BLaER1 (cell line): ENCODE data around the gene LHX2.
"Not testable (repeated sequence)": the region's sequence is repeated elsewhere in the genome, so short reads cannot be mapped to it uniquely, and the experiment has no call there.

ENCODE experiments used
- H3K27ac ChIP-seq: shearing (Covaris generic); formaldehyde crosslinking; 2 replicates; pipeline ENCODE4 v1.8.1; 2022
- H3K27me3 ChIP-seq: shearing (Covaris generic); formaldehyde crosslinking; 2 replicates; pipeline ENCODE4 v1.8.1; 2022
- H3K36me3 ChIP-seq: shearing (Covaris generic); formaldehyde crosslinking; 2 replicates; pipeline ENCODE4 v1.8.1; 2022
- H3K4me1 ChIP-seq: shearing (Covaris generic); formaldehyde crosslinking; 2 replicates; pipeline ENCODE4 v1.8.1; 2022
- H3K4me2 ChIP-seq: shearing (Covaris generic); formaldehyde crosslinking; 2 replicates; pipeline ENCODE4 v1.8.1; 2022
- H3K4me3 ChIP-seq: shearing (Covaris generic); formaldehyde crosslinking; 2 replicates; pipeline ENCODE4 v1.8.1; 2022
- H3K9ac ChIP-seq: shearing (Covaris generic); formaldehyde crosslinking; 2 replicates; pipeline ENCODE4 v1.8.1; 2022
- H3K9me3 ChIP-seq: shearing (Covaris generic); formaldehyde crosslinking; 2 replicates; pipeline ENCODE4 v1.8.1; 2022
- H4K20me1 ChIP-seq: shearing (Covaris generic); formaldehyde crosslinking; 2 replicates; pipeline ENCODE4 v1.8.1; 2022
- Cebpa-rat ChIP-seq: shearing (Covaris generic); IDR thresholded peaks from 2 replicates; pipeline ENCODE4 v1.8.1; 2022

Gene LHX2

DNA sequence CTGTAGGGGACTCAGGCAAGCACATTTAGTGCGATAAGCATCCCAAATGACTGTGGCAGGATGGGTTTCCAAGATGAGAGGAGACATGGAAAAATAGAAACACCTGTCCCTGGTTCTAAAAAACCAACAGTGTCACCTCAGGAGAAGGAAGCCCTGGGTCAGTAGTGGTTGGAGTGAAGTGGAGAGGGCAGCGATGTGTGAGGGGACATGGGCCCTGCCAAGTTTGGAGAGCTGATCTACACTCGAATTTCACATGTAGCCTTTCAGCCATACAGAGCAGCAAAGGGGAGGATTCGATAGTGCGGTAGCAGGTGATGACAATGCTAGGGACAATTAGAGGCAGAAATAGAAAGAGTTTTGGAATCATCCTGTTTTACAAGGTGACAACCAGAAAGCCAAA is 32.6 kb upstream of the LHX2 start:
- Histone ChIP-seq H3K36me3 (no peaks in the 10 kb centered on the region), H3K27me3 (no peaks in the 10 kb centered on the region), H3K9ac (no peak overlapping the region), H3K4me1 (no peaks in the 10 kb centered on the region), H3K9me3 (no peaks in the 10 kb centered on the region), H4K20me1 (no peaks in the 10 kb centered on the region), H3K4me2 (no peak overlapping the region), H3K27ac (no peak overlapping the region), H3K4me3 (no peak overlapping the region)
- TF ChIP-seq Cebpa-rat: no peak

DNA sequence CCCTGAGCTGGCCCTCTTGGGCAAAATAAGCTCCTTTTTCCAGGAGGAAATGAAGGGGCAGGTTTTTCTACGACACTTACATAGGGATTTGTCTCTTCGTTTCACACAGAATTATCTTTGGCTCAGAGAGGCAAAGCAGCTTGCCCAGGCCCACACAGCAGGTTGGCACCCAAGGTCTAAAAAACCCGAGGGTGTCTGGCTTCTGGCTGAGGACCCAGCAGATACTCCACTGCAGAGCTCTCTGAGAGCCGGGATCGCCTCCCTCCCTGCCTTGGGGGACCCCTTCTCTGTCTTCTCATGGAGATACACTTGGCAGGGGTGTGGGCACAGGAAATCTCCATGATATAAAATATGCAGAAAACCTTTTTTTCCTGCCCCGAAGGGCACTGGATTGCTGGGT is 29.0 kb upstream of the LHX2 start:
- no peak overlapping the region for H3K9ac ChIP-seq
- no peaks in the 10 kb centered on the region for H3K9me3 ChIP-seq
- H3K4me2 ChIP-seq: no peak overlapping the region
- TF ChIP-seq Cebpa-rat: no peak
- H3K36me3 ChIP-seq: no peaks in the 10 kb centered on the region
- H3K4me3 ChIP-seq: no peak overlapping the region
- H3K27me3 ChIP-seq: no peaks in the 10 kb centered on the region
- H4K20me1 ChIP-seq: no peaks in the 10 kb centered on the region
- H3K4me1 ChIP-seq: no peaks in the 10 kb centered on the region
- no peak overlapping the region for H3K27ac ChIP-seq

DNA sequence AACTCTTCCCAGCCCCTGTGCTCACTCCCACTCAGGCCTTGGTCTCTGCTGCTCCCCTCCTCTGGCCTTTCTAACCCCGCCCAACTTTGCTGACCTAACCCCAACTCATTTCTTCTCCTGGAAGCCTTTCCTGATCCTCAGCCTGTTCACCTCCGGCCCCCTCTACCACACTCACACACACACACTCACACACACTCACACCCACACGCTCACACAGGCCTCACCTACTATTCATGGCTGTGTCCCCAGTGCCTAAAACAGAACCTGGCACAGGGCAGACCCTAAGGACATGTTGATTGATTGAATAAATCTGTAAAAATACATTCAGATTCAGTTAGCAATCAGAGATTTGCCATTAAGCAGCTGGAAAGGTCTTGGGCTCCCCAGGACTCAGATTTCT is 28.5 kb upstream of the LHX2 start:
- no peak overlapping the region for H3K27ac ChIP-seq
- TF ChIP-seq Cebpa-rat: no peak
- no peak overlapping the region for H3K9ac ChIP-seq
- H3K4me1 ChIP-seq: no peaks in the 10 kb centered on the region
- H3K36me3 ChIP-seq: no peaks in the 10 kb centered on the region
- no peaks in the 10 kb centered on the region for H3K27me3 ChIP-seq
- no peak overlapping the region for H3K4me3 ChIP-seq
- H3K4me2 ChIP-seq: no peak overlapping the region
- no peaks in the 10 kb centered on the region for H4K20me1 ChIP-seq
- H3K9me3 ChIP-seq: no peaks in the 10 kb centered on the region

DNA sequence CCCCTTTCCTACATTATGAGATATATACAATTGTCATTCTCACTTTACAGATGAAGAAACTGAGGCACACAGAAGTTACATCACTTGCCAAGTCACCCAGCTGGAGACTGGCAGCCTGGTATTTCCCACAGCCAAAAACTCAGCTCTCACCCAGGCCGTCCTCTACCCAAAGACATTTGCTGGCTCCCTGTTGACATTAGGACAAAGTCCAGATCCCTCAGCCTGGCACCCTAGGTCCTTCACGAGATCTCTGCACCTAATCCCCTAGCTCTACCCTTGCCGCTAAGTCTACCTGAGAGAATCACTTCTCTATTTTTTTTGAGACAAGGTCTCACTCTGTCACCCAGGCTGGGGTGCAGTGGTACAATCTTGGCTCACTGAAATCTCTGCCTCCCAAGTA is 26.8 kb upstream of the LHX2 start:
- Histone ChIP-seq H3K27me3 (no peaks in the 10 kb centered on the region), H3K36me3 (no peaks in the 10 kb centered on the region)
- no peak for TF ChIP-seq Cebpa-rat

DNA sequence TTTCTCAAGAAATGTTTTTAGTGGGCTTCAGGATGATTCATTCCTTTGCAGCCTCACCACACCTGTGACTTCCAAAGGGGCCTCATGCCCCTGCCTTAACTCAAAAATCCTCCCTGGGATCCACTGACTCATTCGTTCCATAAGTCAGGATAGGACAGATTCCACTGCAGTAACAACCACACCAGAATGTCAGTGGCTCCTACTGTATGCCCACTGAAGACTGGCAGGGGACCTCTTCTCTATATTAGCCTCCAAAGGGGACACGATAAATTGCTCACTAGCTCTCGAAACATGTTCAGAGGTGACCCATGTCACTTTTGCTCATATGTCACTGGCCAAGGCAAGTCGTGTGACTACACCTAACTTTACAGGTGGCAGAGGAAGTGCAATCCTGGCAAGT is 25.7 kb upstream of the LHX2 start:
- no peaks in the 10 kb centered on the region for H3K9me3 ChIP-seq
- no peak for TF ChIP-seq Cebpa-rat
- H3K36me3 ChIP-seq: no peaks in the 10 kb centered on the region
- no peaks in the 10 kb centered on the region for H4K20me1 ChIP-seq
- no peaks in the 10 kb centered on the region for H3K4me1 ChIP-seq
- no peak overlapping the region for H3K9ac ChIP-seq
- H3K4me2 ChIP-seq: no peak overlapping the region
- H3K27me3 ChIP-seq: no peaks in the 10 kb centered on the region; the same call in 1 of the 2 replicates
- H3K27ac ChIP-seq: no peak overlapping the region
- H3K4me3 ChIP-seq: no peak overlapping the region

More for the DNA sequence above, 26.8 kb upstream of the LHX2 start:
- Histone ChIP-seq H3K9ac (no peak overlapping the region), H3K9me3 (no peaks in the 10 kb centered on the region), H3K27ac (no peak overlapping the region), H4K20me1 (no peaks in the 10 kb centered on the region), H3K4me3 (no peak overlapping the region), H3K4me2 (no peak overlapping the region), H3K4me1 (no peaks in the 10 kb centered on the region)

DNA sequence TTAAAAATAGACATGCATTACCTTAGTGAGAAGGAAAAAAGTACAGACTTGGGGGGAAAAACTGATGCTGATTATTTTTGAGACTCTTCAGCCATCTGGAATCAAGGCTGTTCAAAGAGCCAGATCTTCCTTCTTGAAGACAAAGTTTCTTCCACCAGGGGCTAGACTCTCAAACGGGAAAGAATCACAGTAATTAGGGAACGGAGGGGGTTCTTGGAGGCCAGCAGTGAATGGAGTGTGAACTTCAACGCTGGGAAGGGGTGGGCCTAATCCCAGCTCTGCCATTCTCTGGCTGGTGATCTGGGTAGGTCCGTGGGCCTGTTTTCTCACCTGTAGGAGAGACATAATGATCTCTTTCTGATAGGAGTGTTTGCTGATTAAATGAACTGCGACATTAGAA is 21.1 kb upstream of the LHX2 start:
- H3K9me3 ChIP-seq: no peaks in the 10 kb centered on the region
- TF ChIP-seq Cebpa-rat: no peak
- H3K27me3 ChIP-seq: peaks cover 19% of the 10 kb centered on the region

DNA sequence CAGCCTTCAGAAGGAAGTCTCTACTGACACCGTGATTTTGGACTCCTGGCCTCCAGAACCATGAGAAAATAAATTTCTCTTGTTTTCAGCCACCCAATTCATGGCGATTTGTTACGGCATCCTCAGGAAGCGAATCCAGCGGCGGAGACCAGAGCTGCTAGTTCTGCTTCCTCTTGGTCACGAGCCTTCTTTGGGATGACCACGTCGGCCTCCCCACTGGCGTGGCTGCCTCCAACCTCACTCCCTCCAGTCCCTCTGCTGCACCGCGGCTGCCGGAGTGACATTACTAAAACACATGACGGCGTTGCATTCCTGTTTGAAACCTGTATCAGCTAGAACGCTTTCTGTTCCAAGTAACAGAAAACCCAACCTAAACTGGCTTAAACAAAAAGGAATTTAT is 18.9 kb upstream of the LHX2 start:
- H3K27ac ChIP-seq, H3K9ac ChIP-seq, H3K4me2 ChIP-seq, H3K4me3 ChIP-seq, H3K4me1 ChIP-seq, H3K36me3 ChIP-seq, H3K9me3 ChIP-seq: not testable (repeated sequence)
- Histone ChIP-seq H4K20me1 (peaks cover 14% of the 10 kb centered on the region), H3K27me3 (peaks cover 42% of the 10 kb centered on the region)

More for the DNA sequence above, 21.1 kb upstream of the LHX2 start:
- H3K4me2 ChIP-seq: no peak overlapping the region
- H3K36me3 ChIP-seq: no peaks in the 10 kb centered on the region
- H3K4me1 ChIP-seq: no peaks in the 10 kb centered on the region
- no peak overlapping the region for H3K27ac ChIP-seq
- H3K9ac ChIP-seq: no peak overlapping the region
- H3K4me3 ChIP-seq: no peak overlapping the region
- H4K20me1 ChIP-seq: no peaks in the 10 kb centered on the region; the same call in 1 of the 2 replicates

DNA sequence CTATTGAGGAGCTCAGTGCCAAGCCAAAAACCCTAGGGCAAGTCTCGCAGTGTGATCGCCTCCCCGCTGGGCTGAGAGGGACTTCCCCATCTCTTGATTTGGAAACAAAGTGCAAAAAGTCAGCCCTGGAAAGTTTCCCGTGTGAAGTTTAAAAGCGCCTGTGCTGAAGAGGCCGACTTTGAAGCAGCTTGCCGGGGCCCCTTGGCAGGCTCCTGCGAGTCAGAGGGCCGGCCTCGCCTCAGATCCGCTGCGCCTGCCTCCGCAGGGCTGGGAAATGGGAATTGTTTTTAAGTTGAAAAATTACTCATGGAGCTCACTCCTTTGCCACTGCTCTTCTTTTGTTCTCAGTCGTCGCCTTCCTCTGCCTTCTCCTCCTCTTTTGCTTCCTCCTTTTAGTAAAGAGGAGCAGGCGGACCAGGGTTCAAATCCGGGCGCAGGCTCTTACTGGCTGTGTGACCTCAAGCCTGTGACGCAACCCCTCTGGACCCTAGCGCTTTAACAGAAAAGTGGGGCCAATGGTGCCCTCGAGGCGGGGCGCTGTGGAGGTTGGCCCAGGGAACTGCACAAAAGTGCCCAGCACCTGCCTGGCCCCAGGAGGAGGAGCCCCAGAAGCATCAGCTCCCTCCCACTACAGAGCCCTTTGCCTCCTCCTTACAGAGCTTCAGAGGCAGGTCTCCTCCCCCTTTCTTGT is 14.7 kb upstream of the LHX2 start:
- H3K4me1 ChIP-seq: peaks cover 12% of the 10 kb centered on the region; the same call in 1 of the 2 replicates
- peak overlapping the region; percentile 33; the same call in 1 of the 2 replicates for H3K4me2 ChIP-seq
- no peak overlapping the region for H3K4me3 ChIP-seq
- peaks cover 82% of the 10 kb centered on the region for H3K27me3 ChIP-seq
- TF ChIP-seq Cebpa-rat: no peak
- H3K9me3 ChIP-seq: no peaks in the 10 kb centered on the region
- H3K36me3 ChIP-seq: no peaks in the 10 kb centered on the region
- no peak overlapping the region for H3K9ac ChIP-seq
- no peak overlapping the region for H3K27ac ChIP-seq
- H4K20me1 ChIP-seq: peaks cover 49% of the 10 kb centered on the region

DNA sequence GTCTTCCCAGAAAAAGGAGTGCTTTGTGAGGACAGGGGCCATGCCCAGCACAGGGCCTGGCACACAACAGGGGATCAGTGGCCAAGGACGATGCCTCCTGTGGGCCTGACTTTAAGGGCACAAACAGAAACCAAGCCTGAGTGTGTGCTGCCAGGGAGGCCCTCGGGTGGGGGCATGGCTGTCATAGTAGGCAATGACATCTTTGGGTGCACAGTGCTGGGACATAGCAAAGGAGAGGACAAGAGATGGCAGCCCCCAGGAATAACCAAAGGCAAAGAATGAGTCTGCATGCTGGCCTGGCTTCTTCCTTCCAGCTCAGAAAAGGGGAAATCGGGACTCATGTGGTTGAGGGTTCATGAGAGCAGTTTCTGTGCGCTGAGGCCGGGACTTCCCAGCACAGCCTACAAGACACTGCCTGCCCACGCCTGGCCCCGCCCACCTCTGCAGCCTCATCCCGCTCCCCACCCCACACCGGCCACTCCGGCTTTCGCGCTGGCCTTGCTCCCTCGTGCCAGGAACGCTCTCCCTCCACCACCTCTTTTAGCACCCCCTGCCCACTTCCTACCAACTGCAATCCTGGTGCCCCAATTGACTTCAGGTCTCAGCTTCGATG is 13.8 kb upstream of the LHX2 start:
- Histone ChIP-seq H3K4me1 (peaks cover 12% of the 10 kb centered on the region; the same call in 1 of the 2 replicates), H3K36me3 (no peaks in the 10 kb centered on the region), H3K4me2 (no peak overlapping the region), H3K27me3 (peaks cover 91% of the 10 kb centered on the region), H4K20me1 (peaks cover 58% of the 10 kb centered on the region), H3K9ac (no peak overlapping the region), H3K27ac (no peak overlapping the region), H3K4me3 (no peak overlapping the region), H3K9me3 (no peaks in the 10 kb centered on the region)
- TF ChIP-seq Cebpa-rat: no peak

DNA sequence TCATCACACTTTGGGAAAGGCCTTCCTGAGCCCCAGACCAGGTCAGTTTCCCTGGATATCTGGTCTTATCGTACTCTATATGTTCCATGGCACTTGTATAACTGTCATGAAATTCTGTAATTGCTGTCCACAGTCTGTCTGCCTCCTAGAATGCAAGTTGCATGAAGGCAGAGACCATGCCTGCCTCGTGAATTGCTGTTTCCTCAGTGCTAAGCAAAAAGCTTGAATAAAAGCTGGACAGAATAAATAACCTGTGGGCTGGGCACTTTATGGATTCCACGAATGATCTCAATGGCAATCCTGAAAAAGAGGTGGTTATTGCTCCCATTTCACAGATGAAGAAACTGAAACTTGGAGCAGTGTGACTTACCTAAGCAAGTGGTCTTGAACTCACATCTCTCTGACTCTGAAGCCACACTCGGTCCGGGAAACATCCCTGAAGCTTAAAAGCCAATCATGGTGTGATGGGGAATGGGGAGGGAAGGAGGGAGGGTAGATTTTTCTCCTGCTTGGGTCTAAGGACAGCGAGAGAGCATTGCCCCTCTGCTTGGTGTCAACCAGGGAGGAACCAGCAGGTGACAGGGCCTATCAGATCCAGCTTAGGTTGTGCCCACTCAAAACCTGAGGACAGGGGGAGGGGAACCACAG is 13.2 kb upstream of the LHX2 start:
- no peak overlapping the region for H3K4me2 ChIP-seq
- no peaks in the 10 kb centered on the region for H3K9me3 ChIP-seq
- no peak for TF ChIP-seq Cebpa-rat
- H3K27me3 ChIP-seq: peaks cover 98% of the 10 kb centered on the region
- H3K4me1 ChIP-seq: peaks cover 12% of the 10 kb centered on the region; the same call in 1 of the 2 replicates
- H3K36me3 ChIP-seq: no peaks in the 10 kb centered on the region
- H4K20me1 ChIP-seq: peaks cover 64% of the 10 kb centered on the region
- no peak overlapping the region for H3K9ac ChIP-seq
- no peak overlapping the region for H3K27ac ChIP-seq
- H3K4me3 ChIP-seq: peak overlapping the region; percentile 22; the same call in 1 of the 2 replicates
